Naive thymus-derived CD4-positive, alpha-beta T cell (primary cell): Measurements from ENCODE around the gene ALX3. TPM values are rescaled to one million over a fixed set of nuclear protein-coding genes. Genes with fewer than 3 reads are reported as not detected.

ENCODE experiments used
- ATAC-seq: fragments of 150-1000 bp; cut with Tn5 transposase; 2 replicates; pipeline ENCODE4 v1.10.0; 2021; ENCODE audit warnings: mild to moderate bottlenecking, moderate library complexity
- CTCF ChIA-PET: fragments of 350-600 bp; sonication (Branson Sonifier 250); formaldehyde crosslinking; loops from one replicate; lab custom pipeline; 2021; ENCODE audit warnings: antibody characterized with exemption; lab: Charles Lee
- POLR2A ChIA-PET: fragments of 350-600 bp; sonication (Branson Sonifier 250); formaldehyde crosslinking; loops from one replicate; lab custom pipeline; 2021; ENCODE audit warnings: antibody characterized with exemption, inconsistent platforms; lab: Charles Lee
- DNase-seq, 9 donors: peaks; one replicate each; pipeline versions ENCODE4 v3.0.0 to v3.0.0-alpha.2; 2020 to 2022; ENCODE audit warnings: mixed read lengths in 1 of 9
- H3K27ac ChIP-seq: one replicate; pipeline ENCODE4 v1.7.0; 2013; ENCODE audit warnings: mild to moderate bottlenecking, low read depth, low read length, moderate library complexity
- H3K27me3 ChIP-seq, 2 donors: one replicate each; pipeline ENCODE4 v1.7.0; 2013; ENCODE audit warnings: low read length in 2 of 2, mild to moderate bottlenecking in 2 of 2, moderate library complexity in 2 of 2; ENCODE audit not compliant: control insufficient read depth in 2 of 2, insufficient read depth in 2 of 2
- H3K36me3 ChIP-seq, 3 experiments: 1 replicate in 2 of 3; 2 replicates in 1 of 3; pipeline ENCODE4 v1.7.0; 2013; ENCODE audit warnings: low read length in 3 of 3, mild to moderate bottlenecking in 3 of 3, moderate library complexity in 1 of 3; ENCODE audit not compliant: insufficient read depth in 3 of 3, control insufficient read depth in 2 of 3
- H3K4me1 ChIP-seq, 2 donors: one replicate each; pipeline ENCODE4 v1.7.0; 2013; ENCODE audit warnings: low read length in 2 of 2, mild to moderate bottlenecking in 2 of 2, moderate library complexity in 1 of 2; ENCODE audit not compliant: control insufficient read depth in 2 of 2, insufficient read depth in 2 of 2
- H3K4me3 ChIP-seq: 2 replicates; pipeline ENCODE4 v1.7.0; 2013; ENCODE audit warnings: mild to moderate bottlenecking, low read length
- H3K9me3 ChIP-seq, 3 experiments: 1 replicate in 2 of 3; 2 replicates in 1 of 3; pipeline ENCODE4 v1.7.0; 2013; ENCODE audit warnings: low read length in 3 of 3; ENCODE audit not compliant: control insufficient read depth in 2 of 3
- H3K27ac Mint-ChIP-seq, 9 donors: one replicate each; pipeline ENCODE4 v1.8.0; 2020 to 2022; ENCODE audit warnings: mixed read lengths in 9 of 9, mild to moderate bottlenecking in 8 of 9, moderate library complexity in 5 of 9, inconsistent platforms in 2 of 9
- H3K27me3 Mint-ChIP-seq, 5 donors: one replicate each; pipeline ENCODE4 v1.8.0; 2021 to 2022; ENCODE audit warnings: mixed read lengths in 5 of 5, mild to moderate bottlenecking in 1 of 5
- H3K36me3 Mint-ChIP-seq, 5 donors: one replicate each; pipeline ENCODE4 v1.8.0; 2020 to 2022; ENCODE audit warnings: mixed read lengths in 5 of 5, mild to moderate bottlenecking in 3 of 5, inconsistent platforms in 1 of 5
- H3K4me1 Mint-ChIP-seq, 7 donors: one replicate each; pipeline ENCODE4 v1.8.0; 2020 to 2022; ENCODE audit warnings: mixed read lengths in 7 of 7, mild to moderate bottlenecking in 3 of 7, inconsistent platforms in 1 of 7
- H3K4me3 Mint-ChIP-seq, 10 donors: one replicate each; pipeline ENCODE4 v1.8.0; 2020 to 2022; ENCODE audit warnings: mild to moderate bottlenecking in 10 of 10, mixed read lengths in 10 of 10, moderate library complexity in 6 of 10, inconsistent platforms in 2 of 10
- H3K9me3 Mint-ChIP-seq, 11 donors: one replicate each; pipeline ENCODE4 v1.8.0; 2020 to 2022; ENCODE audit warnings: mixed read lengths in 11 of 11, mild to moderate bottlenecking in 4 of 11, inconsistent platforms in 1 of 11, moderate library complexity in 1 of 11
- intact Hi-C, 2 donors: fragments of 100-400 bp; cut with micrococcal nuclease; formaldehyde crosslinking; loops; one replicate each; pipeline ENCODE4 v1.15.1; 2023
- polyA plus RNA-seq, 2 donors: library from polyadenylated mRNA; unstranded; fragments of 300-500 nt; fragmentation: Illumina TruSeq; gene quantifications; one replicate each; pipeline ENCODE4 v1.2.3, GENCODE V29; 2021
- total RNA-seq, 6 experiments: library from RNA in 5 of 6; stranded (reverse) in 5 of 6; gene quantifications; 1 replicate in 5 of 6; 2 replicates in 1 of 6; pipeline ENCODE4 v1.2.3 and lab custom pipeline; 2021 to 2026

The ALX3 gene
- total and polyA plus RNA-seq, 7 experiments from 2014 or later = not detected

- Histone ChIP-seq H3K36me3 (no peaks in the 10 kb centered on the region), H3K4me1 (no peaks in the 10 kb centered on the region), H3K9me3 (no peaks in the 10 kb centered on the region), H3K27ac (no peak overlapping the region), H3K4me3 (no peak overlapping the region), H3K27me3 (no peaks in the 10 kb centered on the region)
- intact Hi-C loops = no loop called here
- no peaks in the 10 kb centered on the region for H3K36me3 Mint-ChIP-seq
- POLR2A ChIA-PET = no interaction called here
- H3K4me1 Mint-ChIP-seq = peaks cover 0 to 7% (median 0%) of the 10 kb centered on the region in 7 donors
- no peak overlapping the region for H3K4me3 Mint-ChIP-seq
- H3K9me3 Mint-ChIP-seq = no peaks in the 10 kb centered on the region
- H3K27ac Mint-ChIP-seq = no peak overlapping the region
- ATAC-seq (no peak), DNase-seq (no peak)
- CTCF ChIA-PET = interaction anchor here (1.0 kb wide), 1 partner anchor 12 kb away, joined by 3 read pairs; no protein-coding TSS in a partner anchor
- peaks cover 5 to 24% (median 18%) of the 10 kb centered on the region in 5 donors for H3K27me3 Mint-ChIP-seq
These were observed 29.9 kb upstream of the ALX3 start for GRCh38 chr1:110100335-110100734.

DNA sequence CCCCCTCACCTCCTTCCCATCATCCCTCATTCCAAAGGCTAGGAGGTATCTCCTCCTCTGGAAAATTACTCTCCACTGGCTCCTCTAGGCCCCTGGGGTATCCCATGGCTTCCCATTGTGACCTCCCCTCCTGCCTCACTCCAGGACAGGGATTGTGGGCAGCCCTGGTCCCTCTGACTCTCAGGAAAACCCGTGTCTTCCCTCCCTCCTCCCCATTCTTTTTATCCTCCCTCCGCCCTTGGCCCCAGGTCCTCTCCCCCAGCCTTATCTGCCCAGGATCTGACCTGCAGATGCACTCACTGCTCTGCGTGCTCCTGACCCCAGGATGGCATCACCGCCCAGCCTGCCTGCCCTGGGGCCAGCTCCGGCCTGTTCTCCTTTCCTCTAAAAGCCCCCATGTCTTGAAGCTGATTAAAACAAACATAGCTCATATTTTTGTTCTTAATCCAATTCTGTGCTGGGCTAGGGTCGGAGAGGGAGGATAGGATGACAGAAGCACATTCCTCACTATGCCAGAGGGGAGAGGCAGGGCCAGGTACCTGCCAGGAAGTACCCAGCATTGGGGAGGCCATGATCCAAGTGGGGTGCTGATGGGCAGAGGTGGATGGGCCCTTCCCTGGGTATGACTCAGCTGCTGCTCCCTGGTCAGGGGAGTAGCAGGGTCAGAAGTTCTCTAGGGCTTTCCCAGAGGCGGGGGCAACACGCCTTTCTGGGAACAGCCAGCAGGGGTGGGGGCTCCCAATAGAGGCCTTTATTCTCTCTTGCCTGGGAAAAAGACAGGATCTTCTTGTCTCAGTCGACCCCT, 28.0 kb upstream of the ALX3 start:
- Mint-ChIP-seq H3K27ac (no peak overlapping the region), H3K9me3 (no peaks in the 10 kb centered on the region), H3K4me1 (peaks cover 0 to 7% (median 0%) of the 10 kb centered on the region in 7 donors), H3K27me3 (peaks cover 5 to 27% (median 25%) of the 10 kb centered on the region in 5 donors), H3K36me3 (no peaks in the 10 kb centered on the region), H3K4me3 (no peak overlapping the region)
- ATAC-seq (no peak), DNase-seq (no peak)
- no peak overlapping the region for H3K27ac ChIP-seq
- no peaks in the 10 kb centered on the region for H3K9me3 ChIP-seq
- H3K36me3 ChIP-seq = no peaks in the 10 kb centered on the region
- CTCF ChIA-PET = no interaction called here
- intact Hi-C loops = no loop called here
- POLR2A ChIA-PET = no interaction called here
- no peak overlapping the region for H3K4me3 ChIP-seq
- H3K27me3 ChIP-seq = no peaks in the 10 kb centered on the region
- H3K4me1 ChIP-seq = no peaks in the 10 kb centered on the region

DNA sequence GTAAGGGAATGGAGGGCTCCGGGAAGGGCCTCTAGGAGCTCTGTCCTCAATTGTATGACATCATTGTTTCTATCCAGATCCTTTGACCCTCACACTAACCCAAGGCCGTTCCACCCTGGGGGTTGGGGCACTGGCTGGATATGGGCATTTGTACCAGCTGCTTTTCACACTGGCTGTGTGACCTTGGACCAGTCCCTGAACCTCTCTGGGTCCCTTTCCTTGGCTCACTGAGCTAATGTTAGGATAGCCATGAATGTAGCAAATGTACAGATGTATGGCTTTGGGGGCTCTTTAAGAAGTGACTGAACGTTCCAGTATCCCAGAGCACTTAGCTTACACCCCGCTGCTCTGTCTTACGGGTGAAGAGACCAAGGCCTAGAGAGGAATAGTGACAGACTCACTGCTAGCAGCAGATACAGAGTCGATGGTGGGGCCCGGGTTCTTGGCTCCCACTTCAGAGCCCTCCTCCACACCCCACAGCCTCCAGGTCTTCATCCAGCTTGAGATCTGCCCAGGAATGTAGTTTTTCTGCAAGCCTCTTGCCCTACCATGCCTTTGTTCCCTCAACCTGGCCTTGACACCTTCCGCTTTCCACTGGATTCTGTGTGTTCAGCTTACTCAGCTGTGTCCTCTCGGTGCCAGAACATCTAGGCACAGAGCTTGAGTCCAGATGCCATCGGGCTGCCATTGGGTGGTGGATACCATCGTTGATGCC, 27.2 kb upstream of the ALX3 start:
- no peak for DNase-seq
- no peaks in the 10 kb centered on the region for H3K36me3 ChIP-seq
- Mint-ChIP-seq H3K27me3 (peaks cover 5 to 32% (median 25%) of the 10 kb centered on the region in 5 donors), H3K4me1 (peaks cover 0 to 7% (median 0%) of the 10 kb centered on the region in 7 donors), H3K9me3 (no peaks in the 10 kb centered on the region), H3K36me3 (no peaks in the 10 kb centered on the region), H3K4me3 (no peak overlapping the region), H3K27ac (no peak overlapping the region)
- H3K27me3 ChIP-seq = no peaks in the 10 kb centered on the region
- ChIA-PET POLR2A (no interaction called here), CTCF (no interaction called here)
- intact Hi-C loops = no loop called here
- H3K4me3 ChIP-seq = no peak overlapping the region
- ATAC-seq = no peak
- H3K4me1 ChIP-seq = no peaks in the 10 kb centered on the region
- H3K27ac ChIP-seq = no peak overlapping the region
- H3K9me3 ChIP-seq = no peaks in the 10 kb centered on the region

- Mint-ChIP-seq H3K36me3 (no peaks in the 10 kb centered on the region), H3K4me3 (no peak overlapping the region), H3K4me1 (peaks cover 0 to 4% (median 0%) of the 10 kb centered on the region in 7 donors), H3K27me3 (peaks cover 5 to 45% (median 19%) of the 10 kb centered on the region in 5 donors), H3K9me3 (no peaks in the 10 kb centered on the region), H3K27ac (no peak overlapping the region)
- H3K4me1 ChIP-seq = no peaks in the 10 kb centered on the region
- ATAC-seq = no peak
- no peaks in the 10 kb centered on the region for H3K9me3 ChIP-seq
- no peaks in the 10 kb centered on the region for H3K36me3 ChIP-seq
- ChIA-PET CTCF (no interaction called here), POLR2A (no interaction called here)
- no peaks in the 10 kb centered on the region for H3K27me3 ChIP-seq
- intact Hi-C loops = no loop called here
- no peak for DNase-seq
- no peak overlapping the region for H3K27ac ChIP-seq
- no peak overlapping the region for H3K4me3 ChIP-seq
These were observed 24.6 kb upstream of the ALX3 start for GRCh38 chr1:110094931-110095654.

- intact Hi-C loops = no loop called here
- H3K9me3 Mint-ChIP-seq = no peaks in the 10 kb centered on the region
- H3K4me1 Mint-ChIP-seq = peaks cover 0 to 4% (median 0%) of the 10 kb centered on the region in 7 donors
- no peak overlapping the region for H3K4me3 ChIP-seq
- no peaks in the 10 kb centered on the region for H3K36me3 ChIP-seq
- H3K27ac ChIP-seq = no peak overlapping the region
- no peaks in the 10 kb centered on the region for H3K4me1 ChIP-seq
- H3K9me3 ChIP-seq = no peaks in the 10 kb centered on the region
- peaks cover 6 to 45% (median 24%) of the 10 kb centered on the region in 5 donors for H3K27me3 Mint-ChIP-seq
- ChIA-PET POLR2A (no interaction called here), CTCF (interaction anchor here (0.7 to 1.1 kb wide), 2 partner anchors 9 to 11 kb away, joined by 3 to 5 read pairs; no protein-coding TSS in a partner anchor)
- ATAC-seq (no peak), DNase-seq (no peak)
- no peaks in the 10 kb centered on the region for H3K27me3 ChIP-seq
- H3K4me3 Mint-ChIP-seq = no peak overlapping the region
- no peak overlapping the region for H3K27ac Mint-ChIP-seq
- H3K36me3 Mint-ChIP-seq = no peaks in the 10 kb centered on the region
These were observed 22.5 kb upstream of the ALX3 start for GRCh38 chr1:110092991-110093390.

- Histone ChIP-seq H3K9me3 (no peaks in the 10 kb centered on the region), H3K4me1 (no peaks in the 10 kb centered on the region), H3K27ac (no peak overlapping the region), H3K27me3 (no peaks in the 10 kb centered on the region), H3K36me3 (no peaks in the 10 kb centered on the region), H3K4me3 (no peak overlapping the region)
- ATAC-seq (no peak), DNase-seq (no peak)
- CTCF ChIA-PET = interaction anchor here (1.1 kb wide), 1 partner anchor 8 kb away, joined by 5 read pairs; no protein-coding TSS in a partner anchor
- no peaks in the 10 kb centered on the region for H3K9me3 Mint-ChIP-seq
- peaks cover 13 to 53% (median 30%) of the 10 kb centered on the region in 5 donors for H3K27me3 Mint-ChIP-seq
- intact Hi-C loops = no loop called here
- POLR2A ChIA-PET = no interaction called here
- H3K36me3 Mint-ChIP-seq = no peaks in the 10 kb centered on the region
- H3K27ac Mint-ChIP-seq = no peak overlapping the region
- H3K4me3 Mint-ChIP-seq = no peak overlapping the region
- H3K4me1 Mint-ChIP-seq = peaks cover 0 to 8% (median 0%) of the 10 kb centered on the region in 7 donors
These were observed 21.3 kb upstream of the ALX3 start for GRCh38 chr1:110091791-110092190.
